H1 (cell line): ENCODE data around the gene SH2D1A. TPM values are rescaled to one million over a fixed set of nuclear protein-coding genes. Genes with fewer than 3 reads are reported as not detected.

Experiments used
- CTCF ChIA-PET: fragments of 300-600 bp; sonication (Branson Sonifier 250); formaldehyde crosslinking; loops from one replicate; lab custom pipeline; 2021; ENCODE audit not compliant: partially characterized antibody; lab: Charles Lee
- POLR2A ChIA-PET: fragments of 300-600 bp; sonication (Branson Sonifier 250); formaldehyde crosslinking; loops from one replicate; lab custom pipeline; 2021; ENCODE audit warnings: inconsistent platforms; ENCODE audit not compliant: partially characterized antibody; lab: Charles Lee
- DNase-seq, 2 experiments: peaks; one replicate each; pipeline versions ENCODE4 v3.0.0 to v3.0.0-alpha.2; 2010 to 2022; ENCODE audit warnings: low spot score in 2 of 2, low read depth in 1 of 2, mixed read lengths in 1 of 2
- FAIRE-seq: peaks from 2 replicates; lab custom pipeline; 2011; peaks lifted over from hg19 to GRCh38; lab: Jason Lieb, UNC
- H2AFZ ChIP-seq: 2 replicates; pipeline ENCODE4 v1.8.1; 2012; ENCODE audit warnings: low read length, inconsistent platforms
- H2AK5ac ChIP-seq: 2 replicates; pipeline ENCODE4 v1.6.1; 2013; ENCODE audit warnings: low read depth, low read length
- H2BK120ac ChIP-seq: replicated peaks from 2 replicates; pipeline ENCODE3; 2013; ENCODE audit warnings: low read depth, low read length, inconsistent platforms
- H2BK12ac ChIP-seq: 2 replicates; pipeline ENCODE4 v1.6.1; 2013; ENCODE audit warnings: low read depth, low read length
- H2BK15ac ChIP-seq: 2 replicates; pipeline ENCODE4 v1.6.1; 2013; ENCODE audit warnings: low read length
- H2BK20ac ChIP-seq: 2 replicates; pipeline ENCODE4 v1.6.1; 2013; ENCODE audit warnings: low read length
- H2BK5ac ChIP-seq: 2 replicates; pipeline ENCODE4 v1.6.1; 2013; ENCODE audit warnings: low read depth, low read length
- H3K14ac ChIP-seq: 2 replicates; pipeline ENCODE4 v1.6.1; 2013; ENCODE audit warnings: inconsistent platforms; ENCODE audit not compliant: insufficient read length
- H3K18ac ChIP-seq: 2 replicates; pipeline ENCODE4 v1.6.1; 2013; ENCODE audit warnings: low read length; ENCODE audit errors: extremely low read depth
- H3K23ac ChIP-seq: 2 replicates; pipeline ENCODE4 v1.6.1; 2013; ENCODE audit warnings: inconsistent platforms; ENCODE audit not compliant: insufficient read length
- H3K23me2 ChIP-seq: 2 replicates; pipeline ENCODE4 v1.6.1; 2013; ENCODE audit warnings: low read depth, low read length
- H3K27ac ChIP-seq: 2 replicates; pipeline ENCODE4 v1.6.1; 2011; ENCODE audit warnings: low read depth, low read length, inconsistent platforms
- H3K27me3 ChIP-seq, 4 experiments: replicated peaks in 1 of 4; 1 replicate in 1 of 4; 2 replicates in 3 of 4; pipeline versions ENCODE4 v1.6.1 to v1.8.1; 2011 to 2013; ENCODE audit warnings: low read length in 3 of 4, mild to moderate bottlenecking in 3 of 4, inconsistent platforms in 2 of 4, mixed read lengths in 2 of 4, moderate library complexity in 1 of 4; ENCODE audit not compliant: control insufficient read depth in 3 of 4, insufficient read depth in 3 of 4; ENCODE audit errors: extremely low read depth in 1 of 4
- H3K36me3 ChIP-seq, 4 experiments: 2 replicates each; pipeline versions ENCODE4 v1.6.1 to v1.8.1; 2011 to 2013; ENCODE audit warnings: mild to moderate bottlenecking in 4 of 4, low read length in 3 of 4, moderate library complexity in 2 of 4, control low read depth in 1 of 4, inconsistent platforms in 1 of 4; ENCODE audit not compliant: insufficient read depth in 4 of 4, control insufficient read depth in 2 of 4
- H3K4ac ChIP-seq: replicated peaks from 2 replicates; pipeline ENCODE3; 2013; ENCODE audit warnings: low read length, low read depth, mixed read lengths, inconsistent platforms; ENCODE audit not compliant: insufficient read length
- H3K4me1 ChIP-seq, 4 experiments: replicated peaks in 1 of 4; 1 replicate in 1 of 4; 2 replicates in 3 of 4; pipeline versions ENCODE4 v1.6.1 to v1.8.1; 2011 to 2013; ENCODE audit warnings: low read length in 3 of 4, inconsistent platforms in 2 of 4, mixed read lengths in 1 of 4; ENCODE audit not compliant: insufficient read depth in 4 of 4, control insufficient read depth in 3 of 4
- H3K4me2 ChIP-seq, 2 experiments: 2 replicates each; pipeline versions ENCODE4 v1.6.1 to v1.8.1; 2011 to 2013; ENCODE audit warnings: low read depth in 2 of 2, low read length in 2 of 2, control low read depth in 1 of 2, inconsistent platforms in 1 of 2, mild to moderate bottlenecking in 1 of 2; ENCODE audit not compliant: insufficient read depth in 1 of 2
- H3K4me3 ChIP-seq, 4 experiments: fragments of 200-600, 300-600 bp in 1 of 4; sonication (generic), shearing (Covaris generic), sonication (Bioruptor Twin) in 1 of 4; 2 replicates each; pipeline versions ENCODE4 v1.5.1 to v1.8.1; 2011 to 2016; ENCODE audit warnings: low read length in 4 of 4, low read depth in 3 of 4, control low read depth in 2 of 4, inconsistent platforms in 2 of 4, mild to moderate bottlenecking in 2 of 4, mixed read lengths in 1 of 4, moderate library complexity in 1 of 4; ENCODE audit not compliant: insufficient read depth in 2 of 4; ENCODE audit errors: extremely low read depth in 1 of 4
- H3K56ac ChIP-seq: replicated peaks from 2 replicates; pipeline ENCODE3; 2013; ENCODE audit warnings: low read depth, mild to moderate bottlenecking, mixed read lengths, low read length, inconsistent platforms; ENCODE audit not compliant: insufficient read length
- H3K79me1 ChIP-seq: 2 replicates; pipeline ENCODE4 v1.6.1; 2013; ENCODE audit warnings: low read depth, low read length, control low read depth
- H3K79me2 ChIP-seq, 2 experiments: 2 replicates each; pipeline versions ENCODE4 v1.6.1 to v1.8.1; 2012 to 2013; ENCODE audit warnings: low read length in 2 of 2, mild to moderate bottlenecking in 2 of 2, inconsistent platforms in 1 of 2; ENCODE audit not compliant: insufficient read depth in 2 of 2, control insufficient read depth in 1 of 2
- H3K9ac ChIP-seq, 4 experiments: replicated peaks in 1 of 4; 1 replicate in 1 of 4; 2 replicates in 3 of 4; pipeline versions ENCODE4 v1.6.1 to v1.8.1; 2011 to 2013; ENCODE audit warnings: low read depth in 3 of 4, low read length in 3 of 4, control low read depth in 2 of 4, mild to moderate bottlenecking in 2 of 4, moderate library complexity in 2 of 4, inconsistent platforms in 1 of 4; ENCODE audit errors: extremely low read depth in 1 of 4
- H3K9me3 ChIP-seq, 2 experiments: 2 replicates each; pipeline versions ENCODE4 v1.6.1 to v1.8.1; 2012 to 2013; ENCODE audit warnings: mild to moderate bottlenecking in 2 of 2, moderate library complexity in 2 of 2, control low read depth in 1 of 2, inconsistent platforms in 1 of 2, low read depth in 1 of 2, low read length in 1 of 2, mixed read lengths in 1 of 2; ENCODE audit not compliant: insufficient read depth in 2 of 2
- H4K20me1 ChIP-seq, 2 experiments: replicated peaks in 1 of 2; 2 replicates each; pipeline versions ENCODE3 to v1.8.1; 2011 to 2013; ENCODE audit warnings: inconsistent platforms in 2 of 2, low read length in 2 of 2, mild to moderate bottlenecking in 1 of 2; ENCODE audit not compliant: insufficient read depth in 2 of 2, control insufficient read depth in 1 of 2
- H4K5ac ChIP-seq: 2 replicates; pipeline ENCODE4 v1.6.1; 2013; ENCODE audit warnings: low read length, low read depth, mixed read lengths, inconsistent platforms; ENCODE audit not compliant: insufficient read length
- H4K8ac ChIP-seq: 2 replicates; pipeline ENCODE4 v1.8.0; 2013; ENCODE audit warnings: mild to moderate bottlenecking, moderate library complexity, low read length, inconsistent platforms; ENCODE audit not compliant: insufficient read depth; ENCODE audit errors: extremely low read depth
- H4K91ac ChIP-seq: replicated peaks from 2 replicates; pipeline ENCODE3; 2013; ENCODE audit warnings: low read length, mixed read lengths, inconsistent platforms; ENCODE audit not compliant: insufficient read length
- BRCA1 ChIP-seq: IDR thresholded peaks from 2 replicates; pipeline ENCODE4 v1.6.1; 2012; ENCODE audit warnings: low read depth, low read length, improper control_type of control experiment
- CHD2 ChIP-seq: IDR thresholded peaks from 2 replicates; pipeline ENCODE4 v1.6.1; 2012; ENCODE audit warnings: low read length, improper control_type of control experiment
- E2F6 ChIP-seq: IDR thresholded peaks from 2 replicates; pipeline ENCODE4 v1.6.1; 2012; ENCODE audit warnings: inconsistent platforms
- GABPA ChIP-seq: IDR thresholded peaks from 2 replicates; pipeline ENCODE4 v1.6.1; 2011; ENCODE audit warnings: mild to moderate bottlenecking, low read length, moderate library complexity, borderline replicate concordance; ENCODE audit not compliant: insufficient read depth
- HDAC2 ChIP-seq, 2 experiments: fragments of 300-600 bp in 1 of 2; sonication (generic) in 1 of 2; IDR thresholded peaks; 2 replicates each; pipeline ENCODE4 v1.6.1; 2011 to 2012; ENCODE audit warnings: low read depth in 2 of 2, low read length in 2 of 2, mild to moderate bottlenecking in 2 of 2, moderate library complexity in 2 of 2, borderline replicate concordance in 1 of 2, inconsistent platforms in 1 of 2
- HDAC6 ChIP-seq: IDR thresholded peaks from one replicate; pipeline ENCODE4 v1.7.1; 2012; ENCODE audit warnings: low read depth, mild to moderate bottlenecking, inconsistent platforms, low read length, moderate library complexity
- JUN ChIP-seq: IDR thresholded peaks from 2 replicates; pipeline ENCODE4 v1.6.1; 2011; ENCODE audit warnings: low read depth, mild to moderate bottlenecking, improper control_type of control experiment, low read length
- KDM5A ChIP-seq: fragments of 200-600 bp; IDR thresholded peaks from 2 replicates; pipeline ENCODE4 v1.7.1; 2012; ENCODE audit warnings: mild to moderate bottlenecking, low read length, inconsistent platforms, mixed read lengths
- MAX ChIP-seq: IDR thresholded peaks from 2 replicates; pipeline ENCODE4 v1.6.1; 2012; ENCODE audit warnings: inconsistent platforms
- SIN3A ChIP-seq, 2 experiments: IDR thresholded peaks in 1 of 2; conservative IDR thresholded peaks in 1 of 2; 2 replicates each; pipeline ENCODE4 v1.6.1; 2011 to 2012; ENCODE audit warnings: low read length in 2 of 2, improper control_type of control experiment in 1 of 2, low read depth in 1 of 2, mild to moderate bottlenecking in 1 of 2
- SP2 ChIP-seq: IDR thresholded peaks from 2 replicates; pipeline ENCODE4 v1.6.1; 2012; ENCODE audit warnings: mild to moderate bottlenecking, low read length, inconsistent platforms
- TAF7 ChIP-seq: optimal IDR thresholded peaks from 2 replicates; pipeline ENCODE3; 2011; ENCODE audit warnings: low read depth, mild to moderate bottlenecking, inconsistent platforms, low read length, moderate library complexity, borderline replicate concordance
- TCF12 ChIP-seq: IDR thresholded peaks from 2 replicates; pipeline ENCODE4 v1.6.1; 2011; ENCODE audit warnings: low read depth, mild to moderate bottlenecking, low read length
- ZNF274 ChIP-seq: IDR thresholded peaks from 2 replicates; pipeline ENCODE4 v1.7.0; 2012; ENCODE audit warnings: low read length, borderline replicate concordance; ENCODE audit errors: extremely low read depth
- WGBS, 2 experiments: shearing (Covaris generic) in 1 of 2; methylation state at CpG; one replicate each; pipeline versions ENCODE4 v1.1.6 to v1.1.7; 2013 to 2015; ENCODE audit warnings: low lambda C conversion rate in 2 of 2, mixed read lengths in 2 of 2, inconsistent platforms in 1 of 2, low coverage in 1 of 2, missing lambda C conversion rate in 1 of 2; ENCODE audit not compliant: insufficient replicate concordance in 2 of 2, insufficient coverage in 1 of 2, insufficient read length in 1 of 2; ENCODE audit errors: extremely low coverage in 1 of 2, missing lambda C conversion rate in 1 of 2; 5-methylcytosine and 5-hydroxymethylcytosine counted together
- polyA plus RNA-seq, 7 experiments: library from polyadenylated mRNA; depleted of rRNA in 3 of 7; stranded (reverse) in 5 of 7; unstranded in 2 of 7; fragments of >200 nt in 5 of 7; fragments of 200-250 nt in 2 of 7; gene quantifications; 1 replicate in 5 of 7; 2 replicates in 1 of 7; 4 replicates in 1 of 7; pipeline versions ENCODE4 v1.2.1 to v1.2.3, GENCODE V29; 2011 to 2013; ENCODE audit warnings: missing spikeins in 2 of 7, mixed read lengths in 2 of 7
- total RNA-seq: library from RNA; stranded (reverse); fragmentation: NEBNext Ultra II Directional; extraction: Animal tissue kit (Norgen Biotek cat#: 25700); gene quantifications from 2 replicates; pipeline ENCODE4 v1.2.1, GENCODE V29; 2021

SH2D1A gene
- total and polyA plus RNA-seq, 2 of the 8 experiments (the other 6 are each of a cell fraction or from before 2014, with no cell fraction given) = not detected

GRCh38 chrX:124347242-124347641 lies 879 bp downstream of the SH2D1A start:
- Histone ChIP-seq H2BK5ac (no peak overlapping the region), H4K8ac (no peak overlapping the region), H3K9ac (no peak overlapping the region), H3K4ac (no peak overlapping the region), H2BK15ac (no peak overlapping the region), H4K5ac (no peak overlapping the region), H3K14ac (no peak overlapping the region), H4K91ac (no peak overlapping the region), H3K79me2 (no peaks in the 10 kb centered on the region), H3K4me2 (no peak overlapping the region), H3K56ac (no peak overlapping the region), H3K9me3 (no peaks in the 10 kb centered on the region), H2AK5ac (no peak overlapping the region), H3K23me2 (no peaks in the 10 kb centered on the region), H4K20me1 (no peaks in the 10 kb centered on the region), H3K36me3 (no peaks in the 10 kb centered on the region), H3K4me1 (no peaks in the 10 kb centered on the region), H3K18ac (no peak overlapping the region), H2BK20ac (no peak overlapping the region), H3K27me3 (no peaks in the 10 kb centered on the region), H3K23ac (no peak overlapping the region), H2BK12ac (no peak overlapping the region), H3K79me1 (no peaks in the 10 kb centered on the region), H3K4me3 (no peak overlapping the region), H2AFZ (no peak overlapping the region), H2BK120ac (no peak overlapping the region), H3K27ac (no peak overlapping the region)
- no peak for FAIRE-seq
- ChIA-PET CTCF (no interaction called here), POLR2A (no interaction called here)
- DNase-seq = no peak
- WGBS, 2 experiments = 82% methylated on average over 5 of the region's 5 CpGs; no CpG with 5 or more reads in 1 of the 2 experiments
- no peak for TF ChIP-seq SIN3A (conservative IDR thresholded peaks at IDR 0.05 in 1 of 2, IDR thresholded peaks at IDR 0.05 in 1 of 2; ENCODE audit: low read depth in 1 of 2, low read length in 2 of 2)
- no peak for TF ChIP-seq GABPA
- TF ChIP-seq CHD2 = no peak
- no peak for TF ChIP-seq TAF7
- no peak for TF ChIP-seq KDM5A
- TF ChIP-seq JUN = no peak
- TF ChIP-seq SP2 = no peak
- no peak for TF ChIP-seq TCF12
- TF ChIP-seq MAX = no peak
- no peak for TF ChIP-seq BRCA1
- TF ChIP-seq ZNF274 = no peak
- TF ChIP-seq E2F6 = no peak
- no peak for TF ChIP-seq HDAC6
- no peak for TF ChIP-seq HDAC2 (IDR thresholded peaks at IDR 0.05; ENCODE audit: borderline replicate concordance in 1 of 2, low read depth in 2 of 2, low read length in 2 of 2)
